ENCODE measurements around the gene SIRT6.
"Not testable (repeated sequence)": the region's sequence is repeated elsewhere in the genome, so short reads cannot be mapped to it uniquely, and the experiment has no call there.

SIRT6 gene

GRCh38 chr19:4182084-4182810, at the start of gene SIRT6, which contains the start of gene ANKRD24:
Gene SIRT6, minus strand, starts transcription at chr19:4182563. Its CDS starts 24 bp downstream, at chr19:4182539.
Gene ANKRD24, plus strand, starts transcription at chr19:4182689. Its CDS starts 3,737 bp downstream, at chr19:4186426.
- H3K27me3 ChIP-seq: peaks cover 19% of the 10 kb centered on the region
- H3K9me3 ChIP-seq: no peaks in the 10 kb centered on the region
- H3K36me3 ChIP-seq: peaks cover 34% of the 10 kb centered on the region
- H3K4me1 ChIP-seq (ENCODE audit: control insufficient read depth in 1 of 2, insufficient read depth in 1 of 2, low read depth in 1 of 2, low read length in 1 of 2): peaks cover 25 to 29% of the 10 kb centered on the region in 2 experiments
- H3K4me3 ChIP-seq (ENCODE audit: low read depth in 1 of 2, low read length in 1 of 2): peak within 1 kb of the TSS; percentile 91 to 92
- TF ChIP-seq CTCF (IDR thresholded peaks at IDR 0.05): peak; percentile 21
- peak within 1 kb of the TSS; percentile 86 for H3K27ac ChIP-seq

- not testable (repeated sequence) for H3K36me3 ChIP-seq; H3K27ac ChIP-seq; H3K9me3 ChIP-seq; H3K4me1 ChIP-seq (ENCODE audit: control insufficient read depth in 1 of 2, insufficient read depth in 1 of 2, low read depth in 1 of 2, low read length in 1 of 2); H3K4me3 ChIP-seq (ENCODE audit: low read depth in 1 of 2, low read length in 1 of 2)
- peaks cover 32% of the 10 kb centered on the region for H3K27me3 ChIP-seq
Observed at GRCh38 chr19:4232139-4232538, 49.8 kb upstream of the SIRT6 start.

- H3K27ac ChIP-seq; H3K9me3 ChIP-seq; H3K36me3 ChIP-seq; H3K4me3 ChIP-seq (ENCODE audit: low read depth in 1 of 2, low read length in 1 of 2); H3K4me1 ChIP-seq (ENCODE audit: control insufficient read depth in 1 of 2, insufficient read depth in 1 of 2, low read depth in 1 of 2, low read length in 1 of 2): not testable (repeated sequence)
- peaks cover 32% of the 10 kb centered on the region for H3K27me3 ChIP-seq
Observed at GRCh38 chr19:4231521-4231920, 49.2 kb upstream of the SIRT6 start.

GRCh38 chr19:4230237-4230636, 47.9 kb upstream of the SIRT6 start:
- not testable (repeated sequence) for H3K27ac ChIP-seq; H3K9me3 ChIP-seq; H3K36me3 ChIP-seq; H3K4me1 ChIP-seq (ENCODE audit: control insufficient read depth in 1 of 2, insufficient read depth in 1 of 2, low read depth in 1 of 2, low read length in 1 of 2); H3K4me3 ChIP-seq (ENCODE audit: low read depth in 1 of 2, low read length in 1 of 2)
- peaks cover 30% of the 10 kb centered on the region for H3K27me3 ChIP-seq

GRCh38 chr19:4229179-4229931, 47.0 kb upstream of the SIRT6 start, which contains the start of gene EBI3:
Gene EBI3, plus strand, starts transcription at chr19:4229523. Its CDS starts 28 bp downstream, at chr19:4229551.
- peaks cover 22% of the 10 kb centered on the region for H3K27me3 ChIP-seq
- no peaks in the 10 kb centered on the region for H3K36me3 ChIP-seq
- no peak within 1 kb of the TSS for H3K27ac ChIP-seq
- no peak within 1 kb of the TSS for H3K4me3 ChIP-seq (ENCODE audit: low read depth in 1 of 2, low read length in 1 of 2)
- H3K9me3 ChIP-seq: no peaks in the 10 kb centered on the region
- no peaks in the 10 kb centered on the region for H3K4me1 ChIP-seq (ENCODE audit: control insufficient read depth in 1 of 2, insufficient read depth in 1 of 2, low read depth in 1 of 2, low read length in 1 of 2)
- no peak for TF ChIP-seq CTCF (IDR thresholded peaks at IDR 0.05)

GRCh38 chr19:4228765-4229178, 46.4 kb upstream of the SIRT6 start:
- H3K27ac ChIP-seq: no peak overlapping the region
- no peaks in the 10 kb centered on the region for H3K9me3 ChIP-seq
- peaks cover 22% of the 10 kb centered on the region for H3K27me3 ChIP-seq
- no peaks in the 10 kb centered on the region for H3K4me1 ChIP-seq (ENCODE audit: control insufficient read depth in 1 of 2, insufficient read depth in 1 of 2, low read depth in 1 of 2, low read length in 1 of 2)
- H3K36me3 ChIP-seq: no peaks in the 10 kb centered on the region
- H3K4me3 ChIP-seq (ENCODE audit: low read depth in 1 of 2, low read length in 1 of 2): no peak overlapping the region
- no peak for TF ChIP-seq CTCF (IDR thresholded peaks at IDR 0.05)

GRCh38 chr19:4227771-4228170, 45.4 kb upstream of the SIRT6 start:
- no peak overlapping the region for H3K4me3 ChIP-seq (ENCODE audit: low read depth in 1 of 2, low read length in 1 of 2)
- H3K36me3 ChIP-seq: no peaks in the 10 kb centered on the region
- no peak overlapping the region for H3K27ac ChIP-seq
- no peaks in the 10 kb centered on the region for H3K9me3 ChIP-seq
- no peaks in the 10 kb centered on the region for H3K4me1 ChIP-seq (ENCODE audit: control insufficient read depth in 1 of 2, insufficient read depth in 1 of 2, low read depth in 1 of 2, low read length in 1 of 2)
- H3K27me3 ChIP-seq: peaks cover 22% of the 10 kb centered on the region
- TF ChIP-seq CTCF (IDR thresholded peaks at IDR 0.05): no peak

Data from neutrophil (primary cell).